Ishikawa (cell line): ENCODE data around the gene DHFR2.

Source experiments
- CREB1 ChIP-seq: IDR thresholded peaks from 2 replicates; pipeline ENCODE4 v1.6.1; 2012; ENCODE audit warnings: low read depth
- EP300 ChIP-seq: IDR thresholded peaks from 2 replicates; pipeline ENCODE4 v1.6.1; 2012; ENCODE audit warnings: borderline replicate concordance
- FOXM1 ChIP-seq: IDR thresholded peaks from 2 replicates; pipeline ENCODE4 v1.6.1; 2012; ENCODE audit warnings: low read depth, borderline replicate concordance
- MAX ChIP-seq: IDR thresholded peaks from 2 replicates; pipeline ENCODE4 v1.6.1; 2012
- RAD21 ChIP-seq: IDR thresholded peaks from 2 replicates; pipeline ENCODE4 v1.6.1; 2012; ENCODE audit warnings: low read depth
- REST ChIP-seq: IDR thresholded peaks from 2 replicates; pipeline ENCODE4 v1.6.1; 2012; ENCODE audit warnings: low read depth, mild to moderate bottlenecking
- TAF1 ChIP-seq: IDR thresholded peaks from 2 replicates; pipeline ENCODE4 v1.6.1; 2012; ENCODE audit warnings: low read depth, mild to moderate bottlenecking
- TCF12 ChIP-seq: IDR thresholded peaks from 2 replicates; pipeline ENCODE4 v1.6.1; 2012; ENCODE audit warnings: low read depth
- YY1 ChIP-seq: IDR thresholded peaks from 2 replicates; pipeline ENCODE4 v1.6.1; 2012; ENCODE audit warnings: low read depth

- no peak for TF ChIP-seq EP300
- peak; percentile 41 for TF ChIP-seq TAF1
- TF ChIP-seq FOXM1, result no peak
- TF ChIP-seq REST, result no peak
- no peak for TF ChIP-seq YY1
- no peak for TF ChIP-seq TCF12
- TF ChIP-seq RAD21, result no peak
- TF ChIP-seq CREB1, result peak; percentile 12; the same call in 1 of the 2 replicates
- peak; percentile 62; the same call in 1 of the 2 replicates for TF ChIP-seq MAX
Observed at GRCh38 chr3:94062513-94063404, at the start of gene DHFR2, which contains the start of gene NSUN3.
